A549 (cell line): ENCODE measurements around the gene CLEC4C.

ENCODE experiments used
- CEBPB ChIP-seq, 2 experiments: fragments of >200 bp in 1 of 2; sonication (Bioruptor Twin) in 1 of 2; formaldehyde crosslinking in 1 of 2; IDR thresholded peaks; 2 replicates each; pipeline ENCODE4 v1.6.1; 2012 to 2016
- CHD2 ChIP-seq: fragments of 150-350 bp; IDR thresholded peaks from 2 replicates; pipeline ENCODE4 v1.6.1; 2014; ENCODE audit warnings: low read length; ENCODE audit not compliant: partially characterized antibody
- CTCF ChIP-seq: fragments of >200 bp; sonication (Bioruptor Twin); formaldehyde crosslinking; IDR thresholded peaks from 3 replicates; pipeline ENCODE4 v1.5.1; 2016
- EHMT2 ChIP-seq: fragments of 200-600 bp; sonication (generic); IDR thresholded peaks from 2 replicates; pipeline ENCODE4 v1.6.1; 2016; ENCODE audit warnings: antibody characterized with exemption, low read depth, mild to moderate bottlenecking, moderate library complexity
- EP300 ChIP-seq, 2 experiments: fragments of >200 bp; sonication (Bioruptor Twin); formaldehyde crosslinking; IDR thresholded peaks; 2 replicates in 1 of 2; 3 replicates in 1 of 2; pipeline ENCODE4 v1.6.1; 2016 to 2017
- MAFK ChIP-seq: fragments of 450-650 bp; IDR thresholded peaks from 2 replicates; pipeline ENCODE4 v1.6.1; 2014; ENCODE audit not compliant: partially characterized antibody
- PHF8 ChIP-seq: fragments of 200-600 bp; sonication (generic); IDR thresholded peaks from 2 replicates; pipeline ENCODE4 v1.6.1; 2016; ENCODE audit warnings: low read depth, mild to moderate bottlenecking, antibody characterized with exemption, moderate library complexity, borderline replicate concordance
- POLR2AphosphoS2 ChIP-seq: conservative IDR thresholded peaks from 2 replicates; pipeline ENCODE4 v1.6.1; 2012; ENCODE audit warnings: low read length, improper control_type of control experiment, inconsistent platforms
- RNF2 ChIP-seq: fragments of 200-600 bp; sonication (generic); IDR thresholded peaks from 2 replicates; pipeline ENCODE4 v1.6.1; 2016; ENCODE audit warnings: low read depth, mild to moderate bottlenecking, antibody characterized with exemption, moderate library complexity, borderline replicate concordance
- SMC3 ChIP-seq: fragments of >200 bp; sonication (Bioruptor Twin); formaldehyde crosslinking; IDR thresholded peaks from 3 replicates; pipeline ENCODE4 v1.6.1; 2018; ENCODE audit warnings: inconsistent platforms
- SREBF2 ChIP-seq: fragments of 450-650 bp; IDR thresholded peaks from 2 replicates; pipeline ENCODE4 v1.6.1; 2014; ENCODE audit warnings: mild to moderate bottlenecking, moderate library complexity
- TF ChIP-seq, protein P1 (sequence below): fragments of 200-600 bp; sonication (generic); IDR thresholded peaks from 2 replicates; pipeline ENCODE4 v1.6.1; 2016; ENCODE audit warnings: antibody characterized with exemption, mild to moderate bottlenecking, moderate library complexity
- TF ChIP-seq, protein P2 (sequence below): fragments of 250-450 bp; sonication (Bioruptor Pico); IDR thresholded peaks from 2 replicates; pipeline ENCODE4 v1.5.0; 2021; ENCODE audit warnings: mild to moderate bottlenecking, moderate library complexity, borderline replicate concordance

- TF ChIP-seq EHMT2 (no peak), EP300 (IDR thresholded peaks at IDR 0.05) (no peak), CTCF (no peak), CEBPB (IDR thresholded peaks at IDR 0.05) (no peak), CHD2 (no peak), PHF8 (no peak), POLR2AphosphoS2 (no peak), SMC3 (no peak), RNF2 (no peak), SREBF2 (no peak), MAFK (no peak)
- TF ChIP-seq, protein P1, sequence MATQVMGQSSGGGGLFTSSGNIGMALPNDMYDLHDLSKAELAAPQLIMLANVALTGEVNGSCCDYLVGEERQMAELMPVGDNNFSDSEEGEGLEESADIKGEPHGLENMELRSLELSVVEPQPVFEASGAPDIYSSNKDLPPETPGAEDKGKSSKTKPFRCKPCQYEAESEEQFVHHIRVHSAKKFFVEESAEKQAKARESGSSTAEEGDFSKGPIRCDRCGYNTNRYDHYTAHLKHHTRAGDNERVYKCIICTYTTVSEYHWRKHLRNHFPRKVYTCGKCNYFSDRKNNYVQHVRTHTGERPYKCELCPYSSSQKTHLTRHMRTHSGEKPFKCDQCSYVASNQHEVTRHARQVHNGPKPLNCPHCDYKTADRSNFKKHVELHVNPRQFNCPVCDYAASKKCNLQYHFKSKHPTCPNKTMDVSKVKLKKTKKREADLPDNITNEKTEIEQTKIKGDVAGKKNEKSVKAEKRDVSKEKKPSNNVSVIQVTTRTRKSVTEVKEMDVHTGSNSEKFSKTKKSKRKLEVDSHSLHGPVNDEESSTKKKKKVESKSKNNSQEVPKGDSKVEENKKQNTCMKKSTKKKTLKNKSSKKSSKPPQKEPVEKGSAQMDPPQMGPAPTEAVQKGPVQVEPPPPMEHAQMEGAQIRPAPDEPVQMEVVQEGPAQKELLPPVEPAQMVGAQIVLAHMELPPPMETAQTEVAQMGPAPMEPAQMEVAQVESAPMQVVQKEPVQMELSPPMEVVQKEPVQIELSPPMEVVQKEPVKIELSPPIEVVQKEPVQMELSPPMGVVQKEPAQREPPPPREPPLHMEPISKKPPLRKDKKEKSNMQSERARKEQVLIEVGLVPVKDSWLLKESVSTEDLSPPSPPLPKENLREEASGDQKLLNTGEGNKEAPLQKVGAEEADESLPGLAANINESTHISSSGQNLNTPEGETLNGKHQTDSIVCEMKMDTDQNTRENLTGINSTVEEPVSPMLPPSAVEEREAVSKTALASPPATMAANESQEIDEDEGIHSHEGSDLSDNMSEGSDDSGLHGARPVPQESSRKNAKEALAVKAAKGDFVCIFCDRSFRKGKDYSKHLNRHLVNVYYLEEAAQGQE, result no peak
- TF ChIP-seq, protein P2, sequence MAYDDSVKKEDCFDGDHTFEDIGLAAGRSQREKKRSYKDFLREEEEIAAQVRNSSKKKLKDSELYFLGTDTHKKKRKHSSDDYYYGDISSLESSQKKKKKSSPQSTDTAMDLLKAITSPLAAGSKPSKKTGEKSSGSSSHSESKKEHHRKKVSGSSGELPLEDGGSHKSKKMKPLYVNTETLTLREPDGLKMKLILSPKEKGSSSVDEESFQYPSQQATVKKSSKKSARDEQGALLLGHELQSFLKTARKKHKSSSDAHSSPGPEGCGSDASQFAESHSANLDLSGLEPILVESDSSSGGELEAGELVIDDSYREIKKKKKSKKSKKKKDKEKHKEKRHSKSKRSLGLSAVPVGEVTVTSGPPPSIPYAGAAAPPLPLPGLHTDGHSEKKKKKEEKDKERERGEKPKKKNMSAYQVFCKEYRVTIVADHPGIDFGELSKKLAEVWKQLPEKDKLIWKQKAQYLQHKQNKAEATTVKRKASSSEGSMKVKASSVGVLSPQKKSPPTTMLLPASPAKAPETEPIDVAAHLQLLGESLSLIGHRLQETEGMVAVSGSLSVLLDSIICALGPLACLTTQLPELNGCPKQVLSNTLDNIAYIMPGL (CRISPR knock-in tag), result no peak
Observed at GRCh38 chr12:7723926-7724325, 23.2 kb downstream of the CLEC4C start.
